Tibial nerve (tissue), 4 donors: ENCODE measurements around the gene URM1.

Experiments used
- EP300 ChIP-seq, 2 donors: sonication (generic); formaldehyde crosslinking; IDR thresholded peaks; one replicate each; pipeline ENCODE4 v1.6.1; 2017; ENCODE audit warnings: antibody characterized with exemption in 2 of 2, mild to moderate bottlenecking in 1 of 2
- POLR2A ChIP-seq, 2 donors: fragments of 450-650 bp; IDR thresholded peaks; one replicate each; pipeline ENCODE4 v1.6.1; 2017; ENCODE audit warnings: antibody characterized with exemption in 2 of 2, mild to moderate bottlenecking in 2 of 2, moderate library complexity in 2 of 2
- TF ChIP-seq, protein P1 (sequence below), 5 experiments: fragments of 200-600 bp in 3 of 5; fragments of 450-650 bp in 2 of 5; sonication (generic) in 3 of 5; IDR thresholded peaks; one replicate each; pipeline ENCODE4 v1.5.1; 2016 to 2019; ENCODE audit warnings: antibody characterized with exemption in 5 of 5, mild to moderate bottlenecking in 3 of 5, moderate library complexity in 2 of 5

GRCh38 chr9:128419061-128419925 lies 48.1 kb downstream of the URM1 start:
- TF ChIP-seq POLR2A (IDR thresholded peaks at IDR 0.05): no peak
- no peak for TF ChIP-seq EP300 (IDR thresholded peaks at IDR 0.05)
- TF ChIP-seq, protein P1, sequence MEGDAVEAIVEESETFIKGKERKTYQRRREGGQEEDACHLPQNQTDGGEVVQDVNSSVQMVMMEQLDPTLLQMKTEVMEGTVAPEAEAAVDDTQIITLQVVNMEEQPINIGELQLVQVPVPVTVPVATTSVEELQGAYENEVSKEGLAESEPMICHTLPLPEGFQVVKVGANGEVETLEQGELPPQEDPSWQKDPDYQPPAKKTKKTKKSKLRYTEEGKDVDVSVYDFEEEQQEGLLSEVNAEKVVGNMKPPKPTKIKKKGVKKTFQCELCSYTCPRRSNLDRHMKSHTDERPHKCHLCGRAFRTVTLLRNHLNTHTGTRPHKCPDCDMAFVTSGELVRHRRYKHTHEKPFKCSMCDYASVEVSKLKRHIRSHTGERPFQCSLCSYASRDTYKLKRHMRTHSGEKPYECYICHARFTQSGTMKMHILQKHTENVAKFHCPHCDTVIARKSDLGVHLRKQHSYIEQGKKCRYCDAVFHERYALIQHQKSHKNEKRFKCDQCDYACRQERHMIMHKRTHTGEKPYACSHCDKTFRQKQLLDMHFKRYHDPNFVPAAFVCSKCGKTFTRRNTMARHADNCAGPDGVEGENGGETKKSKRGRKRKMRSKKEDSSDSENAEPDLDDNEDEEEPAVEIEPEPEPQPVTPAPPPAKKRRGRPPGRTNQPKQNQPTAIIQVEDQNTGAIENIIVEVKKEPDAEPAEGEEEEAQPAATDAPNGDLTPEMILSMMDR (IDR thresholded peaks at IDR 0.05): no peak
